Right renal cortex interstitium (tissue), 3 donors: ENCODE measurements around the gene UHRF1. TPM values are rescaled to one million over a fixed set of nuclear protein-coding genes. Genes with fewer than 3 reads are reported as not detected.
"Not testable (repeated sequence)": the region's sequence is repeated elsewhere in the genome, so short reads cannot be mapped to it uniquely, and the experiment has no call there.

Source experiments
- DNase-seq, 3 donors: peaks; one replicate each; pipeline ENCODE4 v3.0.0-alpha.2; 2013; ENCODE audit warnings: low read depth in 3 of 3, low spot score in 2 of 3
- polyA plus RNA-seq, 3 donors: library from polyadenylated mRNA; unstranded; fragments of 120-200 nt; gene quantifications; one replicate each; pipeline ENCODE4 v1.2.1, GENCODE V29; 2013; ENCODE audit not compliant: insufficient read length in 3 of 3

Gene UHRF1
- polyA plus RNA-seq, 3 donors, result 29.4 to 30.6 (median 29.9) TPM

- no peak for DNase-seq
These were observed 21.4 kb downstream of the UHRF1 start for GRCh38 chr19:4930664-4931063.

GRCh38 chr19:4932711-4933110 is 23.4 kb downstream of the UHRF1 start:
- DNase-seq, result no peak

GRCh38 chr19:4933528-4933927 is 24.2 kb downstream of the UHRF1 start:
- DNase-seq, result no peak

- DNase-seq, result no peak
These were observed 26.1 kb downstream of the UHRF1 start for GRCh38 chr19:4935444-4935843.

- no peak for DNase-seq
These were observed 27.8 kb downstream of the UHRF1 start for GRCh38 chr19:4937060-4937459.

- not testable (repeated sequence) for DNase-seq
These were observed 29.2 kb downstream of the UHRF1 start for GRCh38 chr19:4938461-4938860.

GRCh38 chr19:4939466-4939865 is 30.2 kb downstream of the UHRF1 start:
- no peak for DNase-seq

- DNase-seq, result not testable (repeated sequence)
These were observed 32.4 kb downstream of the UHRF1 start for GRCh38 chr19:4941638-4942169.

GRCh38 chr19:4950650-4951049 is 41.3 kb downstream of the UHRF1 start:
- DNase-seq, result not testable (repeated sequence)

- DNase-seq, result no peak
These were observed 42.4 kb downstream of the UHRF1 start for GRCh38 chr19:4951656-4952055.

- DNase-seq, result no peak
These were observed 43.6 kb downstream of the UHRF1 start for GRCh38 chr19:4952945-4953344.

GRCh38 chr19:4954320-4955149 is 45.2 kb downstream of the UHRF1 start:
- not testable (repeated sequence) for DNase-seq

GRCh38 chr19:4955274-4955673 is 46.0 kb downstream of the UHRF1 start:
- DNase-seq, result no peak

- DNase-seq, result no peak
These were observed 48.7 kb downstream of the UHRF1 start for GRCh38 chr19:4957981-4958380.

GRCh38 chr19:4962085-4962619 is 52.9 kb downstream of the UHRF1 start:
- DNase-seq, result no peak

GRCh38 chr19:4965061-4965460 is 55.8 kb downstream of the UHRF1 start:
- no peak for DNase-seq

- no peak for DNase-seq
These were observed 57.3 kb downstream of the UHRF1 start for GRCh38 chr19:4966591-4966990.

- DNase-seq, result no peak
These were observed 58.6 kb downstream of the UHRF1 start for GRCh38 chr19:4967738-4968461.

GRCh38 chr19:4968462-4969291 is 59.4 kb downstream of the UHRF1 start, which contains the start of gene KDM4B:
Gene KDM4B (plus strand): TSS chr19:4969113. CDS start chr19:5032891, 63,778 bp downstream.
- peak; percentile 90 to 97 (median 96) for DNase-seq

- no peak for DNase-seq
These were observed 60.0 kb downstream of the UHRF1 start for GRCh38 chr19:4969292-4969771.
